Body of pancreas (tissue), 4 donors: ENCODE data around the gene SLTM. TPM values are rescaled to one million over a fixed set of nuclear protein-coding genes. Genes with fewer than 3 reads are reported as not detected.
A peak's percentile ranks its signal among the peaks of the same experiment; 100 is the strongest.

Source experiments
- ATAC-seq: fragments of 150-250 bp; one replicate; pipeline ENCODE4 v1.9.1; 2016
- DNase-seq, 4 donors: peaks; one replicate each; pipeline ENCODE4 v3.0.0-alpha.2; 2019
- H3K27ac ChIP-seq, 4 donors: fragments of 200-600 bp; sonication (generic); 1 replicate in 3 of 4; 2 replicates in 1 of 4; pipeline versions ENCODE4 v1.5.1 to v1.6.1; 2016 to 2019; ENCODE audit warnings: mild to moderate bottlenecking in 1 of 4, mixed read lengths in 1 of 4, moderate library complexity in 1 of 4
- H3K27me3 ChIP-seq, 2 donors: fragments of 200-600 bp; sonication (generic); one replicate each; pipeline ENCODE4 v1.6.0; 2016; ENCODE audit warnings: mild to moderate bottlenecking in 1 of 2
- H3K36me3 ChIP-seq, 2 donors: fragments of 200-600 bp; sonication (generic); replicated peaks in 1 of 2; 2 replicates each; pipeline ENCODE4 v1.5.1; 2016; ENCODE audit warnings: low read depth in 2 of 2; ENCODE audit not compliant: insufficient read depth in 1 of 2
- H3K4me1 ChIP-seq: fragments of 200-600 bp; sonication (generic); one replicate; pipeline ENCODE4 v1.6.0; 2016
- H3K4me3 ChIP-seq, 2 donors: fragments of 200-600 bp; sonication (generic); 1 replicate in 1 of 2; 2 replicates in 1 of 2; pipeline ENCODE4 v1.5.1; 2016 to 2019
- H3K9me3 ChIP-seq, 3 donors: fragments of 200-600 bp; sonication (generic); 1 replicate in 2 of 3; 2 replicates in 1 of 3; pipeline ENCODE4 v1.5.1; 2016
- CTCF ChIP-seq, 7 experiments: fragments of 450-650 bp in 4 of 7; fragments of 200-600 bp in 3 of 7; sonication (generic) in 3 of 7; IDR thresholded peaks; one replicate each; pipeline ENCODE4 v1.5.1; 2016 to 2019; ENCODE audit warnings: antibody characterized with exemption in 7 of 7
- POLR2A ChIP-seq, 3 donors: fragments of 450-650 bp; IDR thresholded peaks; one replicate each; pipeline ENCODE4 v1.6.1; 2016; ENCODE audit warnings: antibody characterized with exemption in 3 of 3, mild to moderate bottlenecking in 2 of 3
- WGBS, 2 donors: methylation state at CpG; one replicate each; pipeline ENCODE4 v1.1.5; 2017; 5-methylcytosine and 5-hydroxymethylcytosine counted together
- intact Hi-C: fragments of 100-400 bp; cut with DNase I; formaldehyde crosslinking; loops from one replicate; pipeline ENCODE4 v1.15.1; 2023
- total RNA-seq, 2 donors: library from RNA; depleted of rRNA; stranded (reverse); fragments of >200 nt; gene quantifications; one replicate each; pipeline ENCODE4 v1.1.0, GENCODE V29; 2016

The SLTM gene
- total RNA-seq = 10 to 100 TPM; 56.0 to 95.3 TPM

- intact Hi-C loops = no loop called here
- ATAC-seq (peak; percentile 93), DNase-seq (peak; percentile 93 to 96 (median 96))
- H3K9me3 ChIP-seq = no peaks in the 10 kb centered on the region
- peak within 1 kb of the TSS; percentile 88 to 99 (median 98) for H3K27ac ChIP-seq
- peaks cover 23% of the 10 kb centered on the region for H3K4me1 ChIP-seq
- H3K4me3 ChIP-seq = peak within 1 kb of the TSS; percentile 53 to 63
- WGBS, 2 donors = 0 to 1% methylated on average over 15 to 88 of the region's 101 CpGs
- TF ChIP-seq POLR2A (IDR thresholded peaks at IDR 0.05) (peak; percentile 98), CTCF (IDR thresholded peaks at IDR 0.05) (peak in 4 of 7 experiments; percentile 40 to 52 (median 46))
- no peaks in the 10 kb centered on the region for H3K27me3 ChIP-seq
- H3K36me3 ChIP-seq = no peaks in the 10 kb centered on the region
These were observed at the start of gene SLTM for GRCh38 chr15:58933281-58934113. TSS of gene SLTM (minus strand) at chr15:58933679. CDS start at chr15:58933565, 114 bp downstream.

GRCh38 chr15:58983261-58983660 is 49.8 kb upstream of the SLTM start:
- no peak for DNase-seq
- Histone ChIP-seq H3K4me1 (no peaks in the 10 kb centered on the region), H3K4me3 (no peak overlapping the region), H3K27ac (no peak overlapping the region), H3K36me3 (no peaks in the 10 kb centered on the region), H3K27me3 (no peaks in the 10 kb centered on the region), H3K9me3 (no peaks in the 10 kb centered on the region)
- ATAC-seq = no peak
- TF ChIP-seq POLR2A (IDR thresholded peaks at IDR 0.05) (no peak), CTCF (IDR thresholded peaks at IDR 0.05) (no peak)
- WGBS, 2 donors = 53 to 70% methylated on average over 2 of the region's 2 CpGs
- intact Hi-C loops = no loop called here

DNA sequence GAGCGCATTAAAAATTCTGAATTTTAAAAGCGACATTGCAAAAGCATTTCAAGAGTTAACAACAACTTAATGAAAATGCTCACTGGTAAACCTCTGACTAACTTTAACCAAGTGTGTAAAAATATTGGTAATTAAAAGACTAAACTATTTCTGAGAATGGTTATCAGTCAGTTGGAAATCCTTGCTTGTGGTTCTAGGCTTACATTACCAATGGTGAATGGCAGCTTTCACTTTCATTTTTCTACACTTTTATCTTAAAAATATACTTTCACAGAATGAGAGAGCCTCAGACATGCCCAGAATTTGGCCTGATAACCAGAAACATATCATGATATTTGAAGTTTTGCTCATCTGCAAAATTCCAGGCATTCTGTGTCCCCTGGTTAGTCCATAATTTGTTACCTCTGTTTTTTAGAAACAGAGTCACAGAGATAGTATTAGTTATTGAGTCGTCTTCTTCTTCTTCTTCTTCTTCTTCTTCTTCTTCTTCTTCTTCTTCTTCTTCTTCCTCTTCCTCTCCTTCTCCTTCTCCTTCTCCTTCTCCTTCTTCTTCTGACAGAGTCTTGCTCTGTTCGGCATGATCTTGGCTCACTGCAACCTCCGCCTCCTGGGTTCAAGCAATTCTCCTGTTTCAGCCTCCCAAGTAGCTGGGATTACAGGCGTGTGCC is 48.5 kb upstream of the SLTM start:
- H3K4me3 ChIP-seq = no peak overlapping the region
- WGBS, 2 donors = 80 to 85% methylated on average over 5 of the region's 6 CpGs
- H3K36me3 ChIP-seq = no peaks in the 10 kb centered on the region
- H3K27ac ChIP-seq = no peak overlapping the region
- no peaks in the 10 kb centered on the region for H3K4me1 ChIP-seq
- H3K27me3 ChIP-seq = no peaks in the 10 kb centered on the region
- intact Hi-C loops = no loop called here
- DNase-seq = no peak
- no peaks in the 10 kb centered on the region for H3K9me3 ChIP-seq
- TF ChIP-seq CTCF (IDR thresholded peaks at IDR 0.05) = no peak
- no peak for TF ChIP-seq POLR2A (IDR thresholded peaks at IDR 0.05)
- no peak for ATAC-seq

DNA sequence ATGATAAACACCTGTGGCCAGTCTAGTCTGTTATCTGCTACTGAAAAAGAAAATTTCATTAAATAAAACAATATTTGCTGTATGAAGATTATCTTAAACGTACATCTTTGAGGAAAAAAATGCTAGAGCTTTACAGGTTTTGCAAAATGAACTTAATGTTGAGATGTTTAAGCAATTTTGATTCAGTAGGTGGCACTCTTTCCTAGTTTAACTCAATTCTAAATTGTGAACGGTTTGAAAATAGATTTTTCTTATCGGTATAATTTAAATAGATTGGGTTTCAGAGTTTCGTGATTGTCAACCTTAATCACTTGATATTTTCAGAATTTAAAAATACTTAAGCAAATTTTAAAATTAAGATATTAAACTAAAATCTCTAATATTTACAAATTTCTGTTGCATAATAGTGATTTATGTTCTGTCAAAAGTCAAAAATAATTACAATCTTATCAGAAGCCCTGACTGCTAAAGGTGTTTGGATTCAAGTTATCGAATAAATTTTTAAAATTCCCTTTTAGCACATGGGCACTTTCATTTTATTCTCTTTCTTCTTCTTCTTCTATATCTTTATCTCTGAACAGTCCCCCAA is 47.0 kb upstream of the SLTM start:
- H3K9me3 ChIP-seq = no peaks in the 10 kb centered on the region
- no peaks in the 10 kb centered on the region for H3K4me1 ChIP-seq
- no peak for DNase-seq
- TF ChIP-seq CTCF (IDR thresholded peaks at IDR 0.05) (peak in 6 of 7 experiments; percentile 25 to 71 (median 68)), POLR2A (IDR thresholded peaks at IDR 0.05) (no peak)
- 1 to 2% methylated on average over 5 of the region's 5 CpGs for WGBS, 2 donors
- no peaks in the 10 kb centered on the region for H3K27me3 ChIP-seq
- intact Hi-C loops = no loop called here
- no peaks in the 10 kb centered on the region for H3K36me3 ChIP-seq
- no peak overlapping the region for H3K4me3 ChIP-seq
- no peak overlapping the region for H3K27ac ChIP-seq
- ATAC-seq = no peak
